HepG2 (cell line): ENCODE data around the gene TDRD10. TPM values are rescaled to one million over a fixed set of nuclear protein-coding genes. Genes with fewer than 3 reads are reported as not detected.

ENCODE experiments used
- ATAC-seq: fragments of 200-7000 bp; cut with Tn5 transposase; 3 replicates; pipeline ENCODE4 v1.9.1; 2020; ENCODE audit warnings: mild to moderate bottlenecking, moderate library complexity
- BruUV-seq: library from RNA; stranded (reverse); fragments of 400-500 nt; replicated peaks from 2 replicates; lab custom pipeline; 2021; lab: Mats Ljungman, UMichigan
- CTCF ChIA-PET: fragments of 300-600 bp; formaldehyde crosslinking; extraction: SDS; loops from one replicate; lab custom pipeline; 2021; ENCODE audit warnings: low total read pairs, inconsistent platforms, low intra/inter-chr PET ratio; lab: Yijun Ruan, JAX
- POLR2A ChIA-PET: fragments of 350-600 bp; sonication (Branson Sonifier 250); formaldehyde crosslinking; loops from one replicate; lab custom pipeline; 2020; ENCODE audit warnings: antibody characterized with exemption, inconsistent platforms; lab: Yijun Ruan, JAX
- DNase-seq: peaks from one replicate; pipeline ENCODE4 v3.0.0-alpha.2; 2015; ENCODE audit warnings: low spot score
- FAIRE-seq: peaks from 3 replicates; lab custom pipeline; 2011; peaks lifted over from hg19 to GRCh38; lab: Jason Lieb, UNC
- H2AFZ ChIP-seq: one replicate; pipeline ENCODE4 v1.6.1; 2011; ENCODE audit warnings: low read length, inconsistent platforms
- H3K27ac ChIP-seq: fragments of 300-600 bp; 3 replicates; pipeline ENCODE4 v1.8.0; 2011; ENCODE audit warnings: mixed run types, mild to moderate bottlenecking, mixed read lengths, low read length, inconsistent platforms; ENCODE audit not compliant: insufficient read depth; ENCODE audit errors: extremely low read length
- H3K27me3 ChIP-seq, 2 experiments: fragments of 200-600 bp in 1 of 2; 2 replicates in 1 of 2; 3 replicates in 1 of 2; pipeline versions ENCODE4 v1.6.0 to v1.8.0; 2011; ENCODE audit warnings: low read length in 2 of 2, mild to moderate bottlenecking in 2 of 2, moderate library complexity in 2 of 2, inconsistent platforms in 1 of 2; ENCODE audit not compliant: insufficient read depth in 2 of 2, control insufficient read depth in 1 of 2
- H3K36me3 ChIP-seq, 2 experiments: fragments of 200-600 bp in 1 of 2; replicated peaks in 1 of 2; 2 replicates in 1 of 2; 3 replicates in 1 of 2; pipeline versions ENCODE4 v1.5.1 to v1.8.0; 2011; ENCODE audit warnings: low read length in 2 of 2, inconsistent platforms in 1 of 2; ENCODE audit not compliant: insufficient read depth in 2 of 2, control insufficient read depth in 1 of 2
- H3K4me1 ChIP-seq: 2 replicates; pipeline ENCODE4 v1.5.1; 2012; ENCODE audit warnings: low read length, inconsistent platforms; ENCODE audit not compliant: insufficient read depth
- H3K4me2 ChIP-seq: 2 replicates; pipeline ENCODE4 v1.6.0; 2011; ENCODE audit warnings: low read depth, low read length, inconsistent platforms
- H3K4me3 ChIP-seq, 3 experiments: fragments of 200-600 bp in 1 of 3; sonication (generic), shearing (Covaris generic) in 1 of 3; replicated peaks in 1 of 3; 2 replicates each; pipeline ENCODE4 v1.5.1; 2011 to 2016; ENCODE audit warnings: low read length in 3 of 3, inconsistent platforms in 2 of 3, low read depth in 2 of 3, mild to moderate bottlenecking in 2 of 3, control low read depth in 1 of 3, mixed read lengths in 1 of 3; ENCODE audit not compliant: insufficient read depth in 1 of 3
- H3K79me2 ChIP-seq: one replicate; pipeline ENCODE4 v1.6.1; 2011; ENCODE audit warnings: low read length, inconsistent platforms; ENCODE audit not compliant: insufficient read depth
- H3K9ac ChIP-seq: 2 replicates; pipeline ENCODE4 v1.6.0; 2011; ENCODE audit warnings: mild to moderate bottlenecking, low read depth, low read length, inconsistent platforms; ENCODE audit not compliant: insufficient read depth
- H3K9me3 ChIP-seq: 2 replicates; pipeline ENCODE4 v1.5.1; 2012; ENCODE audit warnings: mild to moderate bottlenecking, low read length
- H4K20me1 ChIP-seq: 2 replicates; pipeline ENCODE4 v1.6.0; 2011; ENCODE audit warnings: inconsistent platforms, mild to moderate bottlenecking, low read length, moderate library complexity; ENCODE audit not compliant: insufficient read depth
- ASH2L ChIP-seq: fragments of 300-600, 200-600 bp; sonication (generic); IDR thresholded peaks from 2 replicates; pipeline ENCODE4 v1.7.0; 2017; ENCODE audit warnings: low read depth, mild to moderate bottlenecking, moderate library complexity, mixed read lengths, low read length; ENCODE audit not compliant: insufficient read length
- ISL2 ChIP-seq: sonication (generic); formaldehyde crosslinking; IDR thresholded peaks from 2 replicates; pipeline ENCODE4 v1.5.0; 2020; ENCODE audit warnings: missing genetic modification reagents
- ISX ChIP-seq: sonication (generic); formaldehyde crosslinking; conservative IDR thresholded peaks from 2 replicates; pipeline ENCODE4 v1.5.0; 2020; ENCODE audit warnings: missing genetic modification reagents
- SNRNP70 ChIP-seq: fragments of 200-400 bp; formaldehyde crosslinking; IDR thresholded peaks from 2 replicates; pipeline ENCODE4 v1.6.1; 2017; ENCODE audit warnings: mild to moderate bottlenecking, low read depth, low read length, moderate library complexity
- TRIM24 ChIP-seq: sonication (generic); formaldehyde crosslinking; IDR thresholded peaks from 2 replicates; pipeline ENCODE4 v1.8.0; 2022; ENCODE audit warnings: mild to moderate bottlenecking, missing genetic modification reagents
- YEATS2 ChIP-seq: sonication (generic); formaldehyde crosslinking; IDR thresholded peaks from 2 replicates; pipeline ENCODE4 v1.4.0; 2020; ENCODE audit warnings: missing genetic modification reagents, borderline replicate concordance
- ZBTB7A ChIP-seq: sonication (generic); formaldehyde crosslinking; IDR thresholded peaks from 2 replicates; pipeline ENCODE4 v1.8.0; 2022; ENCODE audit warnings: mild to moderate bottlenecking, missing genetic modification reagents
- ZNF468 ChIP-seq: sonication (generic); formaldehyde crosslinking; IDR thresholded peaks from 2 replicates; pipeline ENCODE4 v1.8.0; 2022; ENCODE audit warnings: mild to moderate bottlenecking, moderate library complexity, missing genetic modification reagents
- ZSCAN12 ChIP-seq: sonication (generic); formaldehyde crosslinking; IDR thresholded peaks from 2 replicates; pipeline ENCODE4 v1.9.0; 2021; ENCODE audit warnings: mild to moderate bottlenecking, missing genetic modification reagents
- WGBS: methylation state at CpG from one replicate; pipeline ENCODE4 v1.1.6; 2017; ENCODE audit warnings: low lambda C conversion rate; 5-methylcytosine and 5-hydroxymethylcytosine counted together
- in situ Hi-C: cut with HindIII; loops from 2 replicates; pipeline ENCODE4 v1.10.0; 2017; ENCODE audit warnings: low pct_unique_long_range_greater_than_20kb; ENCODE audit not compliant: extremely low pct_ligation_motif_present
- intact Hi-C: fragments of 100-400 bp; cut with micrococcal nuclease; formaldehyde crosslinking; loops from one replicate; pipeline ENCODE4 v1.10.0; 2022; ENCODE audit not compliant: unreplicated experiment
- polyA plus RNA-seq, 8 experiments: library from polyadenylated mRNA; depleted of rRNA in 3 of 8; stranded (reverse) in 7 of 8; unstranded in 1 of 8; fragments of >200 nt; fragmentation: Illumina TruSeq in 4 of 8; extraction: Trizol in 4 of 8; gene quantifications; 2 replicates each; pipeline versions ENCODE4 v1.2.1 to v1.2.3, GENCODE V29; 2011 to 2016; ENCODE audit warnings: low read depth in 4 of 8, missing spikeins in 1 of 8, mixed read lengths in 1 of 8; ENCODE audit not compliant: insufficient read depth in 1 of 8
- total RNA-seq, 5 experiments: library from RNA; depleted of rRNA; stranded (reverse); fragments of >200 nt; fragmentation: Illumina TruSeq; extraction: Trizol; gene quantifications; 2 replicates each; pipeline ENCODE4 v1.2.3, GENCODE V29; 2016; ENCODE audit warnings: low read depth in 1 of 5
- TF ChIP-seq, protein P1 (sequence below): sonication (generic); formaldehyde crosslinking; IDR thresholded peaks from 2 replicates; pipeline ENCODE4 v1.8.1; 2023; ENCODE audit warnings: missing genetic modification reagents, inconsistent platforms, borderline replicate concordance

Gene TDRD10
- total and polyA plus RNA-seq, 2 of the 13 experiments (the other 11 are each of a cell fraction or from before 2014, with no cell fraction given) = not detected

- no peak for FAIRE-seq
- 38% methylated on average over 5 of the region's 5 CpGs for WGBS
- no peak overlapping the region for H3K27ac ChIP-seq
- ChIA-PET POLR2A (no interaction called here), CTCF (no interaction called here)
- H2AFZ ChIP-seq = no peak overlapping the region
- H3K4me1 ChIP-seq = 0 out of 2 replicates have a peak, but pooled peaks cover under 1% of the 10 kb centered on the region
- TF ChIP-seq ASH2L (no peak), TRIM24 (CRISPR knock-in tag) (no peak), YEATS2 (CRISPR knock-in tag) (no peak), ISL2 (CRISPR knock-in tag) (no peak), SNRNP70 (no peak), ISX (CRISPR knock-in tag) (no peak), ZNF468 (CRISPR knock-in tag) (no peak), ZSCAN12 (no peak), ZBTB7A (CRISPR knock-in tag) (no peak)
- TF ChIP-seq, protein P1, sequence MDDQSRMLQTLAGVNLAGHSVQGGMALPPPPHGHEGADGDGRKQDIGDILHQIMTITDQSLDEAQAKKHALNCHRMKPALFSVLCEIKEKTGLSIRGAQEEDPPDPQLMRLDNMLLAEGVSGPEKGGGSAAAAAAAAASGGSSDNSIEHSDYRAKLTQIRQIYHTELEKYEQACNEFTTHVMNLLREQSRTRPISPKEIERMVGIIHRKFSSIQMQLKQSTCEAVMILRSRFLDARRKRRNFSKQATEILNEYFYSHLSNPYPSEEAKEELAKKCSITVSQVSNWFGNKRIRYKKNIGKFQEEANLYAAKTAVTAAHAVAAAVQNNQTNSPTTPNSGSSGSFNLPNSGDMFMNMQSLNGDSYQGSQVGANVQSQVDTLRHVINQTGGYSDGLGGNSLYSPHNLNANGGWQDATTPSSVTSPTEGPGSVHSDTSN = no peak
- peaks cover 0 to 6% of the 10 kb centered on the region in 2 experiments; a peak in 3 of 5 replicates for H3K27me3 ChIP-seq
- ATAC-seq = no peak
- no peaks in the 10 kb centered on the region for H3K36me3 ChIP-seq
- H3K9ac ChIP-seq = no peak overlapping the region
- intact Hi-C loops (no loop called here), in situ Hi-C loops (loop anchor here (5.0 kb wide), 1 partner anchor 62 kb away; no protein-coding TSS in a partner anchor)
- H3K4me3 ChIP-seq = no peak overlapping the region
- no peaks in the 10 kb centered on the region for H4K20me1 ChIP-seq
- H3K9me3 ChIP-seq = no peaks in the 10 kb centered on the region
- no TSS peak for BruUV-seq
- H3K4me2 ChIP-seq = no peak overlapping the region
- no peak for DNase-seq
- no peaks in the 10 kb centered on the region for H3K79me2 ChIP-seq
Observed at GRCh38 chr1:154485106-154485505, 16.9 kb upstream of the TDRD10 start.
